ENCODE measurements around the gene RASA1. TPM values are rescaled to one million over a fixed set of nuclear protein-coding genes. Genes with fewer than 3 reads are reported as not detected.

RASA1 gene
- total RNA-seq, 4 donors from 2014 or later, result 22.3 to 33.3 (median 28.2) TPM

- no peak for DNase-seq
- H3K4me3 ChIP-seq, result no peak overlapping the region
- H3K9me3 ChIP-seq, result no peaks in the 10 kb centered on the region
- peaks cover 0 to 19% (median 7%) of the 10 kb centered on the region in 4 donors for H3K4me1 ChIP-seq
- H3K27ac ChIP-seq, result no peak overlapping the region
- in situ Hi-C loops (cut with MboI; ENCODE audit: low pct_ligation_motif_present in 1 of 4, low pct_unique_long_range_greater_than_20kb in 1 of 4, low sequenced_read_pairs in 3 of 4), result no loop called here
- intact Hi-C loops (cut with DNase I; ENCODE audit: low total_unique reads), result no loop called here
- no peak for TF ChIP-seq CTCF (IDR thresholded peaks at IDR 0.05)
- TF ChIP-seq POLR2A (IDR thresholded peaks at IDR 0.05), result no peak
- TF ChIP-seq EP300 (IDR thresholded peaks at IDR 0.05; ENCODE audit: low read depth), result no peak
- no peak for TF ChIP-seq POLR2AphosphoS5 (IDR thresholded peaks at IDR 0.05)
- no peaks in the 10 kb centered on the region for H3K36me3 ChIP-seq
- no peaks in the 10 kb centered on the region for H3K27me3 ChIP-seq
Observed at GRCh38 chr5:87430863-87431457, 163.3 kb downstream of the RASA1 start.

GRCh38 chr5:87432460-87432859 is 164.8 kb downstream of the RASA1 start:
- in situ Hi-C loops (cut with MboI; ENCODE audit: low pct_ligation_motif_present in 1 of 4, low pct_unique_long_range_greater_than_20kb in 1 of 4, low sequenced_read_pairs in 3 of 4), result no loop called here
- 63 to 69% methylated on average over 1 to 2 of the region's 2 CpGs for WGBS, 2 donors (ENCODE audit: low coverage in 1 of 2)

DNA sequence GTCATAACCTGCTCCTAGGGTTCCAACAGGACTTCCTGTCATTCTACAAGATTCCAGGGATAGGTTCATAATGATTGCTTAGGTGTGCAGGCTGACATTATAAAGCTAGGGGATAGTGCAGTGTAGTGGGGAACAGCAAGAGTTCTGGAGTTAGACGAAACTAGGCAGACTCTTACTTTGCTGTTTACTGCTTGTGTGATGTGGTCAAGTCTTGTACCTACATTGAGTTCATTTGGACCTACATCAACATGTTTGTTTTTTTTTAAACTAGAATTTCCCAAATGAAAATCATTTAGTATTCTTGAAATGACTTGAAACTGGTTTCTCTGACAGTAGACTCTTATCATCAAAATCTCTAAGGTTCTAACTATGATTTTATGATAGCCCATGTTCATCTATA is 166.3 kb downstream of the RASA1 start:
- 90 to 91% methylated on average over 1 of the region's 1 CpG for WGBS, 2 donors (ENCODE audit: low coverage in 1 of 2)
- in situ Hi-C loops (cut with MboI; ENCODE audit: low pct_ligation_motif_present in 1 of 4, low pct_unique_long_range_greater_than_20kb in 1 of 4, low sequenced_read_pairs in 3 of 4) (no loop called here), intact Hi-C loops (cut with DNase I; ENCODE audit: low total_unique reads) (no loop called here)
- DNase-seq, result no peak
- Histone ChIP-seq H3K4me3 (no peak overlapping the region), H3K4me1 (peaks cover 0 to 27% (median 7%) of the 10 kb centered on the region in 4 donors), H3K27me3 (no peaks in the 10 kb centered on the region), H3K36me3 (no peaks in the 10 kb centered on the region), H3K9me3 (peaks cover 0 to 4% of the 10 kb centered on the region in 2 donors), H3K27ac (peak overlapping the region in 1 of 4 donors; percentile 59)
- TF ChIP-seq CTCF (IDR thresholded peaks at IDR 0.05), result no peak
- TF ChIP-seq POLR2AphosphoS5 (IDR thresholded peaks at IDR 0.05), result no peak
- no peak for TF ChIP-seq EP300 (IDR thresholded peaks at IDR 0.05; ENCODE audit: low read depth)
- TF ChIP-seq POLR2A (IDR thresholded peaks at IDR 0.05), result no peak

More at GRCh38 chr5:87432460-87432859, 164.8 kb downstream of the RASA1 start:
- Histone ChIP-seq H3K36me3 (no peaks in the 10 kb centered on the region), H3K4me1 (peaks cover 0 to 27% (median 7%) of the 10 kb centered on the region in 4 donors), H3K9me3 (no peaks in the 10 kb centered on the region), H3K4me3 (no peak overlapping the region), H3K27me3 (no peaks in the 10 kb centered on the region), H3K27ac (no peak overlapping the region)
- intact Hi-C loops (cut with DNase I; ENCODE audit: low total_unique reads), result no loop called here
- DNase-seq, result no peak
- TF ChIP-seq POLR2A (IDR thresholded peaks at IDR 0.05), result no peak
- TF ChIP-seq POLR2AphosphoS5 (IDR thresholded peaks at IDR 0.05), result no peak
- no peak for TF ChIP-seq CTCF (IDR thresholded peaks at IDR 0.05)
- TF ChIP-seq EP300 (IDR thresholded peaks at IDR 0.05; ENCODE audit: low read depth), result no peak

DNA sequence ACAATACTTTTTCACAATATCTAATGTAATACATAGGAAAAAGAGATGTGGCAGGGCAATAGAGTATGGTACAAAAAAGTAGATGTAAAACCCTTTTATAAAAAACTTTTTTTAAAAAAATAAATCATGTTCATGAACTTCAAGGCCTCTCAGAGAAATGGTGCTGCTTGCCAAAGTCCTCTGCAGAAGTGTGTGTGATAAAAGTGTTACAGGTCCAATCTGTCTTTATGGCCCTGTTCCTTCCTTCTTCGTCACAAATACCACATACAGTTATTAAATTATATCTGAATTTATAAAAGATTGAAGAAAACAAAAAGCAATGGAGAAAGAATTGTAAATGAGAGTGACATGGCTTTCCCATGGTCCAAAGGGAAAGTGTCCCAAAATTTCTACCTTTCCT is 166.8 kb downstream of the RASA1 start:
- DNase-seq, result peak; percentile 9
- Histone ChIP-seq H3K4me3 (no peak overlapping the region), H3K9me3 (peaks cover 0 to 5% of the 10 kb centered on the region in 2 donors), H3K27me3 (no peaks in the 10 kb centered on the region), H3K4me1 (peaks cover 0 to 27% (median 7%) of the 10 kb centered on the region in 4 donors), H3K36me3 (no peaks in the 10 kb centered on the region), H3K27ac (peak overlapping the region; percentile 28 to 59 (median 40))
- 50 to 51% methylated on average over 1 of the region's 1 CpG for WGBS, 2 donors (ENCODE audit: low coverage in 1 of 2)
- TF ChIP-seq POLR2A (IDR thresholded peaks at IDR 0.05) (no peak), CTCF (IDR thresholded peaks at IDR 0.05) (no peak), EP300 (IDR thresholded peaks at IDR 0.05; ENCODE audit: low read depth) (no peak), POLR2AphosphoS5 (IDR thresholded peaks at IDR 0.05) (no peak)
- in situ Hi-C loops (cut with MboI; ENCODE audit: low pct_ligation_motif_present in 1 of 4, low pct_unique_long_range_greater_than_20kb in 1 of 4, low sequenced_read_pairs in 3 of 4) (no loop called here), intact Hi-C loops (cut with DNase I; ENCODE audit: low total_unique reads) (no loop called here)
